Measurements from ENCODE around the gene TRABD. TPM values are rescaled to one million over a fixed set of nuclear protein-coding genes. Genes with fewer than 3 reads are reported as not detected.
A peak's percentile ranks its signal among the peaks of the same experiment; 100 is the strongest.
"Not testable (repeated sequence)": the region's sequence is repeated elsewhere in the genome, so short reads cannot be mapped to it uniquely, and the experiment has no call there.

TRABD gene
- total RNA-seq, 1 donor from 2014 or later = 40.3 TPM

GRCh38 chr22:50144005-50144614 lies 41.6 kb upstream of the TRABD start:
- H3K4me1 ChIP-seq = peaks cover 4% of the 10 kb centered on the region
- H3K27me3 ChIP-seq = no peaks in the 10 kb centered on the region
- intact Hi-C loops (cut with DNase I) = no loop called here
- H3K9me3 ChIP-seq = no peaks in the 10 kb centered on the region
- no peak overlapping the region for H3K4me3 ChIP-seq
- DNase-seq (ENCODE audit: extremely low spot score in 2 of 2) = no peak
- H3K36me3 ChIP-seq = no peaks in the 10 kb centered on the region
- no peak overlapping the region for H3K27ac ChIP-seq
- TF ChIP-seq CTCF (IDR thresholded peaks at IDR 0.05) (no peak), POLR2A (IDR thresholded peaks at IDR 0.05) (no peak), POLR2AphosphoS5 (IDR thresholded peaks at IDR 0.05; ENCODE audit: insufficient read depth in 1 of 2, low read depth in 1 of 2) (no peak)

- no peak for TF ChIP-seq POLR2AphosphoS5 (IDR thresholded peaks at IDR 0.05; ENCODE audit: insufficient read depth in 1 of 2, low read depth in 1 of 2)
- TF ChIP-seq POLR2A (IDR thresholded peaks at IDR 0.05) = no peak
- TF ChIP-seq CTCF (IDR thresholded peaks at IDR 0.05) = no peak
- intact Hi-C loops (cut with DNase I) = no loop called here
- Histone ChIP-seq H3K4me1 (peaks cover 4% of the 10 kb centered on the region), H3K27ac (no peak overlapping the region), H3K27me3 (no peaks in the 10 kb centered on the region), H3K4me3 (no peak overlapping the region), H3K9me3 (no peaks in the 10 kb centered on the region), H3K36me3 (no peaks in the 10 kb centered on the region)
- DNase-seq (ENCODE audit: extremely low spot score in 2 of 2) = no peak
Observed at GRCh38 chr22:50145721-50146438, 39.8 kb upstream of the TRABD start.

GRCh38 chr22:50146439-50147238 lies 39.1 kb upstream of the TRABD start:
- DNase-seq (ENCODE audit: extremely low spot score in 2 of 2) = no peak

GRCh38 chr22:50147258-50148165 lies 38.2 kb upstream of the TRABD start:
- intact Hi-C loops (cut with DNase I); H3K36me3 ChIP-seq; DNase-seq (ENCODE audit: extremely low spot score in 2 of 2); H3K27me3 ChIP-seq; H3K4me1 ChIP-seq; H3K9me3 ChIP-seq; H3K27ac ChIP-seq; H3K4me3 ChIP-seq: not testable (repeated sequence)

More at GRCh38 chr22:50146439-50147238, 39.1 kb upstream of the TRABD start:
- TF ChIP-seq POLR2A (IDR thresholded peaks at IDR 0.05) = no peak
- peak in 2 of 3 experiments; percentile 44 to 55 for TF ChIP-seq CTCF (IDR thresholded peaks at IDR 0.05)
- TF ChIP-seq POLR2AphosphoS5 (IDR thresholded peaks at IDR 0.05; ENCODE audit: insufficient read depth in 1 of 2, low read depth in 1 of 2) = peak in 1 of 2 donors; percentile 13
- H3K36me3 ChIP-seq = no peaks in the 10 kb centered on the region
- peaks cover 4% of the 10 kb centered on the region for H3K4me1 ChIP-seq
- intact Hi-C loops (cut with DNase I) = no loop called here
- H3K9me3 ChIP-seq = no peaks in the 10 kb centered on the region
- no peak overlapping the region for H3K27ac ChIP-seq
- H3K27me3 ChIP-seq = no peaks in the 10 kb centered on the region
- no peak overlapping the region for H3K4me3 ChIP-seq

GRCh38 chr22:50148166-50148500 lies 37.6 kb upstream of the TRABD start:
- Histone ChIP-seq H3K27me3 (no peaks in the 10 kb centered on the region), H3K9me3 (no peaks in the 10 kb centered on the region), H3K4me3 (no peak overlapping the region), H3K36me3 (no peaks in the 10 kb centered on the region), H3K4me1 (peaks cover 4% of the 10 kb centered on the region), H3K27ac (no peak overlapping the region)
- TF ChIP-seq POLR2A (IDR thresholded peaks at IDR 0.05) = no peak
- intact Hi-C loops (cut with DNase I) = no loop called here
- no peak for DNase-seq (ENCODE audit: extremely low spot score in 2 of 2)

Data from vagina (tissue), 2 donors.